IPS-18c (cell line): ENCODE results near the gene DRAP1.

ENCODE experiments used
- H3K4me3 ChIP-seq: 2 replicates; pipeline ENCODE4 v1.7.0; 2013; ENCODE audit warnings: low read depth, mild to moderate bottlenecking, low read length, moderate library complexity; ENCODE audit not compliant: insufficient read depth
- H3K9me3 ChIP-seq: one replicate; pipeline ENCODE4 v1.6.1; 2013; ENCODE audit warnings: mild to moderate bottlenecking, low read length, moderate library complexity; ENCODE audit not compliant: control insufficient read depth, insufficient read depth

Gene DRAP1

GRCh38 chr11:65965986-65966762, 46.9 kb downstream of the DRAP1 start:
- H3K4me3 ChIP-seq, result no peak overlapping the region

GRCh38 chr11:65967329-65967934, 48.2 kb downstream of the DRAP1 start:
- no peaks in the 10 kb centered on the region for H3K9me3 ChIP-seq

More at GRCh38 chr11:65965986-65966762, 46.9 kb downstream of the DRAP1 start:
- H3K9me3 ChIP-seq, result no peaks in the 10 kb centered on the region

DNA sequence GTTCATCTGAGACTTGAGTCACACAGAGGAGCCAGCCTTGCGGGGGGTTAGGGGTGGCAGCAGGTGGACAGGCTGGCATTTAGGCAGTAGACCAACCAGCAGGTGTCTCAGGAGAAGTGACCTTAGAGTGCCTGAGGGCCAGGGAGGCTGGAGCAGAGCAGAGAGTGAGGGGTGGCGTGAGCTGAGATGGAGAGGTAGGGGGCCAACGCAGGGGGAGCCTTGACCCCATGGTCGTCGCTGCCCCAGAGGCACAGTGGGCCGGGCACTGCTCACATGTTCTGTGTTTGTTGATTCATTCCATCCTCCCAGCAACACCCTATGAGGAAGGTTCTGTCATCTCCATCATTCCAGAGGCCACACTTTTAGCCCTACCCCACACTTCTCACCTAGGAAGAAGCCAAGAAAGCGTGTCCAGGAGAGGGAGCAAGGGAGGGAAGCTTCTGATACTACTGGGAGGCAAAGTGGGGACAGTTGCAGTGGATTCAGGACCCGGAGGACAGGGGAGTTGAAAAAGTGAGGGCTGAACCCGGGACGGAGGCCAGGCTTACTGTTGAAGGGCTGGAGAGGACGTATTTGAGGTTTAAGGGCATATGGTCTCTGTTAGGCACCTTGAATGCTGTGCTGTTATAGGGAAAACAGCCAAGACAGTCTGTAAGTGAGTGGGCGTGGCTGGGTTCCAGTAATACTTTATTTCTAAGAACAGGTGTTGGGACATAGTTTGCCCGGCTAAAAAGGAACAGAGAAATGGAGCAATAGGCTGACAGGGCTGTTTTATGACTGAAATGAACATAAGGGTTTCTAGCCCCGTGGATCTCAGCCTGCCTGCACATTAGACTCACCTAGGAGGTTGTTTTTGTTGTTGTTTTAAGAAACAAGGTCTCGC, 49.6 kb downstream of the DRAP1 start:
- H3K4me3 ChIP-seq, result no peak overlapping the region
- H3K9me3 ChIP-seq, result no peaks in the 10 kb centered on the region

More at GRCh38 chr11:65967329-65967934, 48.2 kb downstream of the DRAP1 start:
- no peak overlapping the region for H3K4me3 ChIP-seq
